Measurements from ENCODE around the gene BBC3. TPM values are rescaled to one million over a fixed set of nuclear protein-coding genes. Genes with fewer than 3 reads are reported as not detected.
A peak's percentile ranks its signal among the peaks of the same experiment; 100 is the strongest.

Gene BBC3
- total and polyA plus RNA-seq, 2 of the 4 experiments (the other 2 are of a cell fraction), result 1.6 to 6.5 TPM

- no peak overlapping the region for H2BK15ac ChIP-seq (ENCODE audit: low read depth, low read length)
- H2BK20ac ChIP-seq (ENCODE audit: low read depth, low read length), result no peak overlapping the region
- CTCF ChIA-PET, result no interaction called here
- peaks cover 4 to 15% of the 10 kb centered on the region in 2 experiments for H3K79me1 ChIP-seq (ENCODE audit: low read depth in 1 of 2, low read length in 2 of 2)
- no peak overlapping the region for H3K4me2 ChIP-seq (ENCODE audit: low read depth, low read length)
- no peak for DNase-seq
- H3K9me1 ChIP-seq (ENCODE audit: insufficient read depth, low read length), result peaks cover 12% of the 10 kb centered on the region
- no peak overlapping the region for H3K14ac ChIP-seq (replicated peaks; ENCODE audit: low read depth, low read length)
- intact Hi-C loops (cut with micrococcal nuclease) (no loop called here), in situ Hi-C loops (cut with MboI; ENCODE audit: low sequenced_read_pairs) (no loop called here), dilution Hi-C loops (cut with HindIII; ENCODE audit: low sequenced_read_pairs, unreplicated experiment) (no loop called here)
- no peak overlapping the region for H2AK5ac ChIP-seq (ENCODE audit: low read depth, low read length)
- H2AK9ac ChIP-seq (replicated peaks; ENCODE audit: low read depth, low read length, poor library complexity), result no peak overlapping the region
- H4K8ac ChIP-seq (ENCODE audit: low read depth in 2 of 2, low read length in 2 of 2), result no peak overlapping the region
- H3K27ac ChIP-seq (ENCODE audit: insufficient read depth, low read length), result no peak overlapping the region
- POLR2A ChIA-PET (ENCODE audit: unreplicated experiment), result no interaction called here
- TF ChIP-seq RAD21 (IDR thresholded peaks at IDR 0.05; ENCODE audit: low read length) (no peak), POLR2A (IDR thresholded peaks at IDR 0.05; ENCODE audit: low read depth, low read length) (no peak), MXI1 (IDR thresholded peaks at IDR 0.05; ENCODE audit: borderline replicate concordance, low read depth, low read length) (no peak), CHD1 (IDR thresholded peaks at IDR 0.05; ENCODE audit: low read depth, low read length) (no peak), CEBPB (IDR thresholded peaks at IDR 0.05; ENCODE audit: low read depth, low read length) (no peak), MAFK (IDR thresholded peaks at IDR 0.05; ENCODE audit: low read depth, low read length) (no peak), NFE2L2 (IDR thresholded peaks at IDR 0.05; ENCODE audit: low read depth, low read length) (no peak), MAZ (IDR thresholded peaks at IDR 0.05; ENCODE audit: borderline replicate concordance, low read depth, low read length) (no peak), FOS (IDR thresholded peaks at IDR 0.05; ENCODE audit: low read depth, low read length) (no peak), RCOR1 (IDR thresholded peaks at IDR 0.05; ENCODE audit: insufficient replicate concordance, low read length) (no peak), SMC3 (IDR thresholded peaks at IDR 0.05; ENCODE audit: low read depth, low read length) (no peak), RFX5 (IDR thresholded peaks at IDR 0.05; ENCODE audit: low read depth, low read length) (no peak), BHLHE40 (IDR thresholded peaks at IDR 0.05; ENCODE audit: low read depth, low read length) (no peak)
- TF ChIP-seq, protein P1, sequence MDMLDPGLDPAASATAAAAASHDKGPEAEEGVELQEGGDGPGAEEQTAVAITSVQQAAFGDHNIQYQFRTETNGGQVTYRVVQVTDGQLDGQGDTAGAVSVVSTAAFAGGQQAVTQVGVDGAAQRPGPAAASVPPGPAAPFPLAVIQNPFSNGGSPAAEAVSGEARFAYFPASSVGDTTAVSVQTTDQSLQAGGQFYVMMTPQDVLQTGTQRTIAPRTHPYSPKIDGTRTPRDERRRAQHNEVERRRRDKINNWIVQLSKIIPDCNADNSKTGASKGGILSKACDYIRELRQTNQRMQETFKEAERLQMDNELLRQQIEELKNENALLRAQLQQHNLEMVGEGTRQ (IDR thresholded peaks at IDR 0.05; ENCODE audit: low read depth, low read length), result no peak
- TF ChIP-seq, protein P2, sequence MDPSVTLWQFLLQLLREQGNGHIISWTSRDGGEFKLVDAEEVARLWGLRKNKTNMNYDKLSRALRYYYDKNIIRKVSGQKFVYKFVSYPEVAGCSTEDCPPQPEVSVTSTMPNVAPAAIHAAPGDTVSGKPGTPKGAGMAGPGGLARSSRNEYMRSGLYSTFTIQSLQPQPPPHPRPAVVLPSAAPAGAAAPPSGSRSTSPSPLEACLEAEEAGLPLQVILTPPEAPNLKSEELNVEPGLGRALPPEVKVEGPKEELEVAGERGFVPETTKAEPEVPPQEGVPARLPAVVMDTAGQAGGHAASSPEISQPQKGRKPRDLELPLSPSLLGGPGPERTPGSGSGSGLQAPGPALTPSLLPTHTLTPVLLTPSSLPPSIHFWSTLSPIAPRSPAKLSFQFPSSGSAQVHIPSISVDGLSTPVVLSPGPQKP (IDR thresholded peaks at IDR 0.05; ENCODE audit: borderline replicate concordance, low read depth, low read length), result no peak
- TF ChIP-seq, protein P3, sequence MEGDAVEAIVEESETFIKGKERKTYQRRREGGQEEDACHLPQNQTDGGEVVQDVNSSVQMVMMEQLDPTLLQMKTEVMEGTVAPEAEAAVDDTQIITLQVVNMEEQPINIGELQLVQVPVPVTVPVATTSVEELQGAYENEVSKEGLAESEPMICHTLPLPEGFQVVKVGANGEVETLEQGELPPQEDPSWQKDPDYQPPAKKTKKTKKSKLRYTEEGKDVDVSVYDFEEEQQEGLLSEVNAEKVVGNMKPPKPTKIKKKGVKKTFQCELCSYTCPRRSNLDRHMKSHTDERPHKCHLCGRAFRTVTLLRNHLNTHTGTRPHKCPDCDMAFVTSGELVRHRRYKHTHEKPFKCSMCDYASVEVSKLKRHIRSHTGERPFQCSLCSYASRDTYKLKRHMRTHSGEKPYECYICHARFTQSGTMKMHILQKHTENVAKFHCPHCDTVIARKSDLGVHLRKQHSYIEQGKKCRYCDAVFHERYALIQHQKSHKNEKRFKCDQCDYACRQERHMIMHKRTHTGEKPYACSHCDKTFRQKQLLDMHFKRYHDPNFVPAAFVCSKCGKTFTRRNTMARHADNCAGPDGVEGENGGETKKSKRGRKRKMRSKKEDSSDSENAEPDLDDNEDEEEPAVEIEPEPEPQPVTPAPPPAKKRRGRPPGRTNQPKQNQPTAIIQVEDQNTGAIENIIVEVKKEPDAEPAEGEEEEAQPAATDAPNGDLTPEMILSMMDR (conservative IDR thresholded peaks at IDR 0.05; ENCODE audit: low read depth, low read length), result no peak
- 0 out of 2 replicates have a peak overlapping the region, but pooled peaks have one; percentile 5 for H3K4ac ChIP-seq (ENCODE audit: low read depth, low read length)
- no peaks in the 10 kb centered on the region for H3K9me3 ChIP-seq (ENCODE audit: control insufficient read depth, insufficient read depth, low read length)
- no peak overlapping the region for H2AFZ ChIP-seq (replicated peaks; ENCODE audit: low read length, poor library complexity)
- H3K4me1 ChIP-seq (ENCODE audit: control insufficient read depth, insufficient read depth, low read length), result peaks cover 22% of the 10 kb centered on the region
- H3K23ac ChIP-seq (ENCODE audit: low read depth, low read length), result no peak overlapping the region
- 88% methylated on average over 3 of the region's 12 CpGs; no CpG with 5 or more reads in 1 of the 2 experiments for WGBS, 2 experiments (ENCODE audit: extremely low coverage in 2 of 2, insufficient read length in 1 of 2)
- no peak overlapping the region for H3K4me3 ChIP-seq (ENCODE audit: insufficient read depth, low read depth, low read length)
- ATAC-seq (ENCODE audit: low read depth), result no peak
- no TSS peak for BruUV-seq (replicated peaks)
- H4K91ac ChIP-seq (ENCODE audit: insufficient read depth, low read depth, low read length), result no peak overlapping the region
- H3K56ac ChIP-seq (ENCODE audit: extremely low read depth, insufficient read depth, low read length), result no peak overlapping the region
- H3K27me3 ChIP-seq (ENCODE audit: control insufficient read depth, insufficient read depth, low read length), result no peaks in the 10 kb centered on the region
- H3K36me3 ChIP-seq (ENCODE audit: control insufficient read depth, insufficient read depth, low read length), result no peaks in the 10 kb centered on the region
- H4K5ac ChIP-seq (ENCODE audit: low read depth, low read length), result no peak overlapping the region
- no peak overlapping the region for H3K9ac ChIP-seq (ENCODE audit: low read depth, low read length)
- H2BK120ac ChIP-seq (ENCODE audit: low read depth, low read length), result no peak overlapping the region
- no peak overlapping the region for H3K18ac ChIP-seq (ENCODE audit: low read depth, low read length)
- H2BK5ac ChIP-seq (ENCODE audit: low read depth, low read length, poor library complexity, severe bottlenecking), result no peak overlapping the region
- no peaks in the 10 kb centered on the region for H4K20me1 ChIP-seq (ENCODE audit: insufficient read depth, low read length)
Observed at GRCh38 chr19:47236072-47236675, 5.2 kb upstream of the BBC3 start.
